ENCODE results near the gene ZMIZ1.

GRCh38 chr10:79153745-79154144 is 85.0 kb downstream of the ZMIZ1 start:
- TF ChIP-seq ZNF501 (tag by site-specific recombination; IDR thresholded peaks at IDR 0.05) (no peak), ZFP69B (tag by site-specific recombination; IDR thresholded peaks at IDR 0.05) (no peak), ZNF184 (tag by site-specific recombination; IDR thresholded peaks at IDR 0.05) (no peak), ZNF157 (tag by site-specific recombination; IDR thresholded peaks at IDR 0.05) (no peak), ZNF133 (tag by site-specific recombination; IDR thresholded peaks at IDR 0.05) (no peak), REST (tag by site-specific recombination; IDR thresholded peaks at IDR 0.05) (no peak), ZBTB17 (tag by site-specific recombination; IDR thresholded peaks at IDR 0.05) (no peak)
- TF ChIP-seq, protein P1, sequence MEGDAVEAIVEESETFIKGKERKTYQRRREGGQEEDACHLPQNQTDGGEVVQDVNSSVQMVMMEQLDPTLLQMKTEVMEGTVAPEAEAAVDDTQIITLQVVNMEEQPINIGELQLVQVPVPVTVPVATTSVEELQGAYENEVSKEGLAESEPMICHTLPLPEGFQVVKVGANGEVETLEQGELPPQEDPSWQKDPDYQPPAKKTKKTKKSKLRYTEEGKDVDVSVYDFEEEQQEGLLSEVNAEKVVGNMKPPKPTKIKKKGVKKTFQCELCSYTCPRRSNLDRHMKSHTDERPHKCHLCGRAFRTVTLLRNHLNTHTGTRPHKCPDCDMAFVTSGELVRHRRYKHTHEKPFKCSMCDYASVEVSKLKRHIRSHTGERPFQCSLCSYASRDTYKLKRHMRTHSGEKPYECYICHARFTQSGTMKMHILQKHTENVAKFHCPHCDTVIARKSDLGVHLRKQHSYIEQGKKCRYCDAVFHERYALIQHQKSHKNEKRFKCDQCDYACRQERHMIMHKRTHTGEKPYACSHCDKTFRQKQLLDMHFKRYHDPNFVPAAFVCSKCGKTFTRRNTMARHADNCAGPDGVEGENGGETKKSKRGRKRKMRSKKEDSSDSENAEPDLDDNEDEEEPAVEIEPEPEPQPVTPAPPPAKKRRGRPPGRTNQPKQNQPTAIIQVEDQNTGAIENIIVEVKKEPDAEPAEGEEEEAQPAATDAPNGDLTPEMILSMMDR (tag by site-specific recombination; IDR thresholded peaks at IDR 0.05) = no peak
- TF ChIP-seq, protein P2, sequence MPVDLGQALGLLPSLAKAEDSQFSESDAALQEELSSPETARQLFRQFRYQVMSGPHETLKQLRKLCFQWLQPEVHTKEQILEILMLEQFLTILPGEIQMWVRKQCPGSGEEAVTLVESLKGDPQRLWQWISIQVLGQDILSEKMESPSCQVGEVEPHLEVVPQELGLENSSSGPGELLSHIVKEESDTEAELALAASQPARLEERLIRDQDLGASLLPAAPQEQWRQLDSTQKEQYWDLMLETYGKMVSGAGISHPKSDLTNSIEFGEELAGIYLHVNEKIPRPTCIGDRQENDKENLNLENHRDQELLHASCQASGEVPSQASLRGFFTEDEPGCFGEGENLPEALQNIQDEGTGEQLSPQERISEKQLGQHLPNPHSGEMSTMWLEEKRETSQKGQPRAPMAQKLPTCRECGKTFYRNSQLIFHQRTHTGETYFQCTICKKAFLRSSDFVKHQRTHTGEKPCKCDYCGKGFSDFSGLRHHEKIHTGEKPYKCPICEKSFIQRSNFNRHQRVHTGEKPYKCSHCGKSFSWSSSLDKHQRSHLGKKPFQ (tag by site-specific recombination; IDR thresholded peaks at IDR 0.05) = no peak
- TF ChIP-seq, protein P3, sequence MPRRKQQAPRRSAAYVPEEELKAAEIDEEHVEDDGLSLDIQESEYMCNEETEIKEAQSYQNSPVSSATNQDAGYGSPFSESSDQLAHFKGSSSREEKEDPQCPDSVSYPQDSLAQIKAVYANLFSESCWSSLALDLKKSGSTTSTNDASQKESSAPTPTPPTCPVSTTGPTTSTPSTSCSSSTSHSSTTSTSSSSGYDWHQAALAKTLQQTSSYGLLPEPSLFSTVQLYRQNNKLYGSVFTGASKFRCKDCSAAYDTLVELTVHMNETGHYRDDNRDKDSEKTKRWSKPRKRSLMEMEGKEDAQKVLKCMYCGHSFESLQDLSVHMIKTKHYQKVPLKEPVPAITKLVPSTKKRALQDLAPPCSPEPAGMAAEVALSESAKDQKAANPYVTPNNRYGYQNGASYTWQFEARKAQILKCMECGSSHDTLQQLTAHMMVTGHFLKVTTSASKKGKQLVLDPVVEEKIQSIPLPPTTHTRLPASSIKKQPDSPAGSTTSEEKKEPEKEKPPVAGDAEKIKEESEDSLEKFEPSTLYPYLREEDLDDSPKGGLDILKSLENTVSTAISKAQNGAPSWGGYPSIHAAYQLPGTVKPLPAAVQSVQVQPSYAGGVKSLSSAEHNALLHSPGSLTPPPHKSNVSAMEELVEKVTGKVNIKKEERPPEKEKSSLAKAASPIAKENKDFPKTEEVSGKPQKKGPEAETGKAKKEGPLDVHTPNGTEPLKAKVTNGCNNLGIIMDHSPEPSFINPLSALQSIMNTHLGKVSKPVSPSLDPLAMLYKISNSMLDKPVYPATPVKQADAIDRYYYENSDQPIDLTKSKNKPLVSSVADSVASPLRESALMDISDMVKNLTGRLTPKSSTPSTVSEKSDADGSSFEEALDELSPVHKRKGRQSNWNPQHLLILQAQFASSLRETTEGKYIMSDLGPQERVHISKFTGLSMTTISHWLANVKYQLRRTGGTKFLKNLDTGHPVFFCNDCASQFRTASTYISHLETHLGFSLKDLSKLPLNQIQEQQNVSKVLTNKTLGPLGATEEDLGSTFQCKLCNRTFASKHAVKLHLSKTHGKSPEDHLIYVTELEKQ (tag by site-specific recombination; IDR thresholded peaks at IDR 0.05; ENCODE audit: borderline replicate concordance) = no peak

Measured in HEK293 (cell line).